Esophagus muscularis mucosa (tissue), 3 donors: ENCODE results near the gene PRSS16.

ENCODE experiments used
- EP300 ChIP-seq: sonication (generic); formaldehyde crosslinking; IDR thresholded peaks from one replicate; pipeline ENCODE4 v1.6.1; 2017; ENCODE audit warnings: antibody characterized with exemption
- TF ChIP-seq, protein P1 (sequence below), 3 experiments: fragments of 200-600 bp in 2 of 3; fragments of 450-650 bp in 1 of 3; sonication (generic) in 2 of 3; IDR thresholded peaks; one replicate each; pipeline ENCODE4 v1.5.1; 2017 to 2019; ENCODE audit warnings: antibody characterized with exemption in 3 of 3, mild to moderate bottlenecking in 2 of 3, moderate library complexity in 1 of 3

DNA sequence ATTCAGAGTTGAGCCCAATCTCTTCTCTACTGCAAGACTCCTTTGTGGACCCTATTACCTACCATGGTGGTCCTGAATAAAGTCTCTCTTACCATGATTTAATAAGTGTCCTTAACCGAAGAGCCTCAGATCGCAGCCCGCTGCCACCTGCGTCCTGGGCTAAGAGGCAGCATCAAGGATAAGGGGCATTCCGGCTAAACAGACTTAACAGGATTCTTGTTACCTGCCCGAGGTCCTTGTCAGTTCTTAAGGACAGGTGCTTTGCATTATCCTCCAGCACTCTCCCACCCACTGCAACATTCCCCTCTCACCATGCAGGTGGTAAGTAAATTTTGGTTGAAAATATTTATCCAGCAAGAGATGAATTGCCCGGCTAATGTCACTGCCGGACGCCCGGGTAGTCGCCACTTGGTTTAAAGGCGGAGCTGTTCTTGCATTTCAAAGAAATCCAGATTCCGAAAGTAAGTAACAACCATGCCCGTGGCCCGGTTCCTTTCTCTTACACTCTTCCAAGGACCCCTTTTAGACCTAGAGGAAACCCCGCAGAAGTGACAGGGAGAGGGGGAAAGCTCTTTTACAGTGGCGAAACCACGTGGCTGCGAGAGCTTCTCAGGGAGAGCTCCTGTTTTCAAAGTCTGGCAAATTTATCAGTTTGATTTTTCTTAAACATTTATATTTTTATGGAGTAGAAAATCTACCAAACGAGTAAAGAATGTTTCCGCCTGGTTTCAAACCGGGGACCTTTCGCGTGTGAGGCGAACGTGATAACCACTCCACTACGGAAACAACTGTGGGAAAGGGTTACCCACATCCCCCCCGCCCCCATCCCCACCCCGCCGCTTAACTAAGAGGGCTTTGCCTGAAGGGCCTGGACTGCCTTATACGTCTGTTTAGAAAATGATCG is 41.9 kb upstream of the PRSS16 start:
- TF ChIP-seq, protein P1, sequence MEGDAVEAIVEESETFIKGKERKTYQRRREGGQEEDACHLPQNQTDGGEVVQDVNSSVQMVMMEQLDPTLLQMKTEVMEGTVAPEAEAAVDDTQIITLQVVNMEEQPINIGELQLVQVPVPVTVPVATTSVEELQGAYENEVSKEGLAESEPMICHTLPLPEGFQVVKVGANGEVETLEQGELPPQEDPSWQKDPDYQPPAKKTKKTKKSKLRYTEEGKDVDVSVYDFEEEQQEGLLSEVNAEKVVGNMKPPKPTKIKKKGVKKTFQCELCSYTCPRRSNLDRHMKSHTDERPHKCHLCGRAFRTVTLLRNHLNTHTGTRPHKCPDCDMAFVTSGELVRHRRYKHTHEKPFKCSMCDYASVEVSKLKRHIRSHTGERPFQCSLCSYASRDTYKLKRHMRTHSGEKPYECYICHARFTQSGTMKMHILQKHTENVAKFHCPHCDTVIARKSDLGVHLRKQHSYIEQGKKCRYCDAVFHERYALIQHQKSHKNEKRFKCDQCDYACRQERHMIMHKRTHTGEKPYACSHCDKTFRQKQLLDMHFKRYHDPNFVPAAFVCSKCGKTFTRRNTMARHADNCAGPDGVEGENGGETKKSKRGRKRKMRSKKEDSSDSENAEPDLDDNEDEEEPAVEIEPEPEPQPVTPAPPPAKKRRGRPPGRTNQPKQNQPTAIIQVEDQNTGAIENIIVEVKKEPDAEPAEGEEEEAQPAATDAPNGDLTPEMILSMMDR (IDR thresholded peaks at IDR 0.05) = no peak
- TF ChIP-seq EP300 = no peak
